HL-60/S4 treated with phorbol 12-myristate 13-acetate at 8.2 ng/mL for 4 days and 3 days (cell line): ENCODE results near the gene NKTR.
"Not testable (repeated sequence)": the region's sequence is repeated elsewhere in the genome, so short reads cannot be mapped to it uniquely, and the experiment has no call there.

ENCODE experiments used
- in situ Hi-C: fragments of 300-500 bp; cut with MboI; formaldehyde crosslinking; loops from 2 replicates; pipeline ENCODE4 v1.15.0; 2022; ENCODE audit warnings: low sequenced_read_pairs

Gene NKTR

DNA sequence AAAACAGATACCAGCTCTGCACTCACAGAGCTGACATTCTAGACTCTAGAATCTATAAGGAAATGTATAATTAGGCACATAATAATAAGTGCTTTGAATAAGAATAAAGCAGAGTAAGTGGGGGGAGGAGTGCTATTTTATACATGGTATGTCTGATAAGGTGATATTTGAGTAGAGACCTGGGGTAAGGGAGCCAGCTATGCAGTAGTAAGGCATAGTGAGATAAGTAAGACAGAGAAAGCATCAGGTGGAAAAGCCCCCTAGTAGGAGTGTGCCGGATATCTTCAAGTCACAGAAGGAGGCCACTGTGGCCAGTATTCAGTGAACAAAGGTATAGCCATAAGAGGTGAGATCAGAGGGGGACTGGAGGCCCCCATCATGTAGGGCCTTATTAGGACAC lies 6.9 kb upstream of the NKTR start:
- in situ Hi-C loops: no loop called here

DNA sequence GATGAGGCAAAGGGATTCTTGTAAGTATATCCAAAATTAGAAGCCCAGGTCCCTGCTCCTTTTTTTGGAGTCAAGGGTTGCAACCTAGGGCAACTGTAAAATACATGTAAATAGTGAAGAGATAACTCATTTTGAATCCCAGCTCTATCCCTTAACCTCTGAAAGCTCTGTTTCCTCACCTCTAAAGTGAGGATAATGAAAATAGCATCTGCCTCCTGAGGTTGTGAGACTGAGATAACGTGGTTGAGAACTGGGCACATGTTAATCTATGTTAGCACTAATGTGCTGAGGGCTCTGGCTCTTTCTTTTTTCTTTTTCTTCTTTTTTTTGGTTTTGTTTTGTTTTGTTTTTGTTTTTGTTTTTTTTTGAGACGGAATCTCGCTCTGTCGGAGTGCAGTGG lies 4.8 kb upstream of the NKTR start:
- in situ Hi-C loops: no loop called here

DNA sequence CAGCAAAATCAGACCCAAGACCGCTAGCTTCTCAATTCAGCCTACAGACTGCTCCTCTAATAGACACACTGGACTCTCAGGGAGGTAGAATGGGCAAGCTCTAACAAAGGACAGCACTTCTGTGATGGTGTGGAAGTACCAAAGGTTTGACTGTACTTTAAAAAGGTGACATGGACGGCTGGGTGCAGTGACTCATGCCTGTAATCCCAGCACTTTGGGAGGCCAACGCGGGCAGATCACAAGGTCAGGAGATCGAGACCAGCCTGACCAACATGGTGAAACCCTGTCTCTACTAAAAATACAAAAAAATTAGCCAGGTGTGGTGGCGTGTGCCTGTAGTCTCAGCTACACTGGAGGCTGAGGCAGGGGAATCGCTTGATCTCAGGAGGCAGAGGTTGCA lies 3.4 kb upstream of the NKTR start:
- in situ Hi-C loops: not testable (repeated sequence)

DNA sequence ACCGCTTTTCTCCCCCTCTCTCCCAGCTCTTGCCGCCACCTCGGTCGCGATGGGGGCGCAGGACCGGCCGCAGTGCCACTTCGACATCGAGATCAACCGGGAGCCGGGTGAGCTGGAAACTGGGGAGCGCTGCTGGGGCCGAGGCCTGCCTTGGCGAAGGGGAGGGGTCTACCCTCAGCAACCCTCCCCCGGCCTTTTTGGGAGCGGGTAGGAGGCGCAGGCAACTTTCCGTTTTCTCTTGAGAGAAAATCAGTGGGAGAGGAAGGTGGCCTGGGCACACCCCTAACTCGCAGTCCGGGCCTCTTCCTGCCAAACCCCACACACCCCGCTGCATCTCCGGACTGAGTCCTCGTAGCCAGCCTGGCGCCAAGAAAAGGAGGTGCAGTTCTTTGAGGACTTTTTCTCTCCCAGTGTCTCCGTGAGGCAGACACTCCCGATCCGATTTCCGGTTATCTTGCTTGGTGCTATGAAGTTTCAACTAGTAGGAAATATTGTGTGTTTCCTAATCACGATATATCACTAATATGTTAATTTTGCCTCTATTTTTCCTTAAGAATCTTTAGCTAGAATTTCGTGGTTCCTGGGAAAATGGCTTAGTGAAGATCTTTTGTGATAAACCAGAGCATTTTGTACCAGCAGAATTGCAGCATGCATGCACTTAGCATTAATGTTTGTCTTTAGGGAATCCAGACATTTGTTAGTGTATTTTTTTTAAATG lies 631 bp downstream of the NKTR start:
- in situ Hi-C loops: no loop called here

DNA sequence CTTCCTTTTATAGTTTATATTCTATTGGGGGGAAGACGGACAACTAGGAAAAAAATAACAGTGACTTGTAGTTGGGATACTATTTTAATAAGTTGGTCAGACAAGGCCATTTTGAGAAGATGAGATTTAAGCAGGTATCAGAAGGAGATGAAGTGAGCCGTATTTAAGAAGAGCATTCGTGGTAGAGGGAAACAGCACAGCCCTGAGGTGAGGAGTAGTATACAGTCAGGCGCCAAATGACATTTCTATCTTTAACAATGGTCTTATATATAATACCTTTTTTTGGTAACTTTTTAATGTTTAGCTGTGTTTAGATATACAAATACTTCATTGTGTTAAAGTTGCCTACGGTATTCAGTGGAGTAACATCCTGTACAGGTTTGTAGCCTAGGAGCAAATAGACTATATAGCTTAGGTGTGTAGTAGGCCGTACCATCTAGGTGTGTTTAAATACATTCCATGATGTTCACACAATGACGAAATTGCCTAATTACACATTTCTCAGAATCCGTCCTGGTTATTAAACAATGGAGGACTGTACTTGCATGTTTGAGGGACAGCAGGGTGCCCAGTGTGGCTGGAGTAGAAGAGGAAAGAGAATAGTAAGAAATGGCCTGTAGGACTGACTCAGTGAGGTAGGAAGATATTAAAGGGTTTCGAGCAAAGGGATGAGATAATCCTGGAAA lies 1.6 kb downstream of the NKTR start:
- in situ Hi-C loops: no loop called here

DNA sequence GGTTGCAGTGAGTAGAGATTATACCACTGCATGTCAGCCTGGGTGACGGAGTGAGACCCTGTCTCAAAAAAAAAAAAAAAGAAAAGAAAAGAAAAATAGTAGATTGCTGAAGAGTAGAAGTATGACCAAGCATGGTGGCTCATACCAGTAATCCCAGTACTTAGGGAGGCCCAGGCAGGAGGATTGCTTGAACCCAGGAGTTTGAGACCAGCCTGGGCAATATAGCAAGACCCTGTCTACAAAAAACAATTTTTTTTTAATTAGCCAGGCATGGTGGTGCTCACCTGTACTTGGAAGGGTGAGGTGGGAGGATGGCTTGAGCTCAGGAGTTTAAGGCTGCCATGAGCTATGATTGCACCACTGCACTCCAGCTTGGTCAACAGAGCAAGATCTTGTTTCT lies 2.5 kb downstream of the NKTR start:
- in situ Hi-C loops: no loop called here

DNA sequence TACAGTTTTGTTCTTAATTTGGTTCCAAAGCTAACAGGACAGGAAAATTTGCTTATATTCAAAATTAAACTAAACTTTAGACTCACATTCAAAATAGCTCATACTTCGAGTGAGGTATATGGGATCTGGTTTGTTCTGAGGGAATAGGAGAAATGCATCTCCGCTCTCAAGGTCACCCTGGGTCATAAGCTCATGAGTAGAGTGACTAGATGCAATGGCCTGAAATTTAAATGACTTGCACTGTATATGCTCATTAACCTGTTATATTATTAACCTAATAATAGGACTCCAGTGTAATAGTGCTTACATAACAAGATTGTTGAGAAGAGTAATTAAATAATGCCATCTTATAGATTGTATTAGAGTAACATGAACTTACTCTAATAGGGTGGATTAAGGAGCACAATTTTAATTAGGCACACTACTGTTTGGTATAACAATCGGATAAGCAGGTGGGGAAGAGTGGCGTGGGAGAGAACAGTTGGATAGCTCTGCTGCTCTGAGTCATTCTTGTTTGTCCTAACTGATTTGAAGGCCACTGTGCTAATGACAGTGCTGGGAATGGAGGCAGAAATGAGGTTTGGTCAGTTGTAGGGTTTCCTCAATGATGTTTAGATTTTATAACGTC lies 5.2 kb downstream of the NKTR start:
- in situ Hi-C loops: no loop called here

DNA sequence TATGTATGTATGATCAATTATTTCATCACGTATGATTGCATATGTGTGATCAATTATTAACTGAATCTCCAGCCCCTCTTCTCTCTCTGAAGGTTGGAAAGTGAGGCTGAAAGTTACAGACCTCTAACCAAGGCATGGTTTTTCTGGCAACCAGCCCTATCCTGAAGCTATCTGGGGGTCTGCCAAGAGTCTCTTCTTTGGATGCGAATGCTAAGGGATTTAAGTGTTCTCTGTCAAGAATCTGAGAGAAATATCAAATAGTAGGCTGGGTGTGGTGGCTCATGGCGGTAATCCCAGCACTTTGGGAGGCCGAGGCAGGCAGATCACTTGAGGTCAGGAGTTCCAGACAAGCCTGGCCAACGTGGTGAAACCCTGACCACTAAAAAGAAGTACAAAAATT lies 8.1 kb downstream of the NKTR start:
- in situ Hi-C loops: no loop called here

DNA sequence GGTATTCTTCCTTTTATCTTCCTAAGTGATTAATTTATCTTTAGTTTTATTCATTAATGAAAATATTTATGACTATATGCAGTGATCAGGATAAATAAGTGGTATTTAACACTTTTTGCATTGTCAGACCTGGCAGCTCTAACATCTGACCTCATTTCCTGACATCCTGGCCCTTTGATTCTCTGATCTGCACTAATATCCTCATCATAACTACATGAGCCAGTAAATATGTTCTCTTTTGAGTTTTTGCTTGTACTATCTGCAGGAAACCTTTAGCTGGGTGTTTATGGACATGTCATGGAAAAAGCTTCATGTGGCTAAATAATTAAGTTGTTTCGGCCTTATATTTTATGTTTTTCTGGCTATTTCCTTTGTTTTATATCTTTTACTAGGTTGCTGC lies 10.5 kb downstream of the NKTR start:
- in situ Hi-C loops: no loop called here

DNA sequence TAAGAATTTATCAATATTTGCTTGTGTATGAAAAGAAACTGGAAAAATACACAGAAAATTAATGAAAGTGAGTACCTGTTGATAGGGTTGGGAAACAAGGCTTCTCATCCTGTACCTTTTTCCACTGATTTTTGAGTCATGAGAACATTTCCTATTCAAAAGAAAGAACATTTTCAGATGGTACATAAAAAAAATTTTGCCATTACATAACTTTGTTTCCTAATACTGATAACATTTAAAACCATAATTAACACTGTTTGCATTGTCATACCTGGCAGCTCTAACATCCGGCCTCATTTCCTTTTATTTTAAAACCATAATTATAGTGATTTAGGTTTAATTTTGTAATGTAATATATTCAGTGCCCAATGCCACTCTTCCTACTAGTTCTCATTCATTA lies 11.7 kb downstream of the NKTR start:
- in situ Hi-C loops: no loop called here

DNA sequence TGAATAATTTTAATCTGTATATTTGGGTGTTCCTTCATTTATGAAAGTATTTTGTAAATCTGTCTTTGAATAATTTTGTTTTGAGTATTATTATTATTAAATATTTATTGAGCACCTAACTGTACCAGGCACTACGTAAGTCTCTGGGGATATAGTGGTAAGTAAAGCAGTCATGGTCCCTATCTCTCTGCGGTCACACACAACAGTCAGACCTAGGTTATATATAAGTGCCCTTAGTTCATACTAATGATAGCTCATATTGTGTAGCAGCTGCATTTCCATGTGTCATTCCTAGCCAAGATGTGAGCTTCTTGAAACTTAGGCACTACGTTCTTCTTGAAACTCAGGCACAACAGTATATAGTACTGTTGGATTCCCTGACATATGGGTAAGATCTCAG lies 12.4 kb downstream of the NKTR start:
- in situ Hi-C loops: no loop called here

DNA sequence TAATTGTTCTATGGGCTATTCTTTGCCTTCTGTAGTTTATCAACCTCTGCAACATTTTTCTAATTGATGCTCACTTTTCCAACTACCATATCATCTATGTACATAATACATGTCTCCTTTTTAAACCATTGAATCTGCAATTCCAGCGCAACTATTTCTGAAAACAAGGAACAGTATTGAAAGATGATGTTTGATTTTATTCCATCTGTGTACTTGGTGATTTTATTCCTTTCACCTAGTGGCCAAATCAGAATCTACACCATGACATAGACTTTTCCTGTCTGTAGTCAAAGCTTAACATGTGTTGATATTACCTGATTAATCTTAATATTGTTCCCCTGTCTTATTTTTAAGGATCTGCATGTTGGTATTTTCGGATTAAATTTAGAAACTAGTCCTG lies 13.0 kb downstream of the NKTR start:
- in situ Hi-C loops: no loop called here

DNA sequence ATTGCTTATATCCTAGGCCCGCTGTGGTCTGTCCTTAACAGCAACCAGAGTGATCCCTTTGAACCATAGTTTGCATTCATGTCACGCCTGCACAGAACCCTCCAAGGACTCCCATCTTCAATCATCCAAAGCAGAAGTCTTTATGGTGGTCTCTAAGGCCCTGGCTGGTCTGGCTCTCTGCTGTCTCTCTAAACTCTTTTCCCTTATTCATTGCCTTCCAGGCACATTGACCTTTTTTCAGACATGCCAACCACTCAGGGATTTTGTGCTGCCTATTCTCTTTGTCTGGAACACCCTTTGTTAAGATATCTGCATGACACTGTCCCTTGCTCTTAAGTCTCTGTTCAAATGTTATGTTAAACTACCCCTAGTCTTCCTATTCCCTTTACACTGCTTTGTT lies 31.1 kb downstream of the NKTR start:
- in situ Hi-C loops: no loop called here

DNA sequence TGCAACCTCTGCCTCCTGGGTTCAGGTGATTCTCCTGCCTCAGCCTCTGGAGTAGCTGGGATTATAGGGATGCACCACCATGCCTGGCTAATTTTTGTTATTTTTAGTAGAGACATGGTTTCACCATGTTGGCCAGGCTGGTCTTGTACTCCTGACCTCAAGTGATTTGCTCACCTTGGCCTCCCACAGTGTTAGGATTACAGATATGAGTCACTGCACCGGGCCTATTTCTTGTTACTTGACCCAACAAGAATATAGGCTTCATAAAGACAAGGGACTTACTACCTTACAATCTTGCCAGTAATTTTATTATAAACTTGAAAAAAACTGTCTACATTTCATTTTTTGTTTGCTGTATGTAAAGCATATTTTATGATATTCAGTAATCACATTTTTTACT lies 31.7 kb downstream of the NKTR start:
- in situ Hi-C loops: no loop called here

DNA sequence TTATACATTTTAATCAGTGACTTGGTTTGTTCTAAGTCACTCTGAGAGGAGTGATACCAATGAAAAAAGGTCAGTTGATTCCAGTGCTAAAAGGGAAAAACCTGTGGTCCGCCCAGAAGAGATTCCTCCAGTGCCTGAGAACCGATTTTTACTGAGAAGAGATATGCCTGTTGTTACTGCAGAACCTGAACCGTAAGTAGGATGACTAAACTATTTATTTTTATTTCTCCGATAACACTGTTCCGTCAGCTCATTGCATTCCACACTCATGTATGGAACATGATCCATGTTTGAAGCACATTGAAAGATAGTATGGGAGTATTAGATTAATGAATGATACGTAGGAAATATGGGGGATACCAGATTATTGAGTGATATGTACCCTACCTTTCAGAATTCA lies 33.1 kb downstream of the NKTR start:
- in situ Hi-C loops: no loop called here

DNA sequence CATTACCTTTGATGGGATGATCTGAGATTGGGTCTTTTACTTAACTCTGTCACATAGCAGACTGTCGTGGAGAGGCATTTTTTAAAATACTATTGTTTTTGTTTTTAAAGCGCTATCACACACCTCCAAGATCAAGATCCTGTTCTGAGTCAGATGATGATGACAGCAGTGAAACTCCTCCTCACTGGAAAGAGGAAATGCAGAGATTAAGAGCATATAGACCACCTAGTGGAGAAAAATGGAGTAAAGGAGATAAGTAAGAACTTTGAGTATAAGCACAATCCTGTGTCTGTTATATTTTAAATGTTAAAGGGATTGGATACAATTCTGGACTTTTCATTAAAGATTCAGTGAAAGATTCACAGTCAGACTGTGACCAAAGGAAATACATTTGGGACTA lies 34.6 kb downstream of the NKTR start:
- in situ Hi-C loops: no loop called here

DNA sequence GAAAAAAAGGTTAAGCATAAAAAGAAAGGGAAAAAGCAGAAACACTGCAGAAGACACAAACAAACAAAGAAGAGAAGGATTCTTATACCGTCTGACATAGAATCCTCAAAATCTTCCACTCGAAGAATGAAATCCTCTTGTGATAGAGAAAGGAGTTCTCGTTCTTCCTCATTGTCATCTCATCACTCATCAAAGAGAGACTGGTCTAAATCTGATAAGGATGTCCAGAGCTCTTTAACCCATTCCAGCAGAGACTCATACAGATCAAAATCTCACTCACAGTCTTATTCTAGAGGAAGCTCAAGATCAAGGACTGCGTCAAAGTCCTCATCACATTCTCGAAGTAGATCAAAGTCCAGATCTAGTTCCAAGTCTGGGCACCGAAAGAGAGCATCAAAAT lies 36.5 kb downstream of the NKTR start:
- in situ Hi-C loops: no loop called here

DNA sequence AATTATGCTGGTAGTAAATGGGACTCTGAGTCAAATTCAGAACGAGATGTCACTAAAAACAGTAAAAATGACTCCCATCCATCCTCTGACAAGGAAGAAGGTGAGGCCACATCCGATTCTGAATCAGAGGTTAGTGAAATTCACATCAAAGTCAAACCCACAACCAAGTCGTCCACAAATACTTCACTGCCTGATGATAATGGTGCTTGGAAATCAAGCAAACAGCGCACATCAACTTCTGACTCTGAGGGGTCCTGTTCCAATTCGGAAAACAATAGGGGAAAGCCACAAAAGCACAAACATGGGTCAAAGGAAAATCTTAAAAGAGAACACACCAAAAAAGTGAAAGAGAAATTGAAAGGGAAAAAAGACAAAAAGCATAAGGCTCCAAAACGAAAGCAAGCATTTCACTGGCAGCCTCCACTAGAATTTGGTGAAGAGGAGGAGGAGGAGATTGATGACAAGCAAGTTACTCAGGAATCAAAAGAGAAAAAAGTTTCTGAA lies 37.9 kb downstream of the NKTR start:
- in situ Hi-C loops: no loop called here

DNA sequence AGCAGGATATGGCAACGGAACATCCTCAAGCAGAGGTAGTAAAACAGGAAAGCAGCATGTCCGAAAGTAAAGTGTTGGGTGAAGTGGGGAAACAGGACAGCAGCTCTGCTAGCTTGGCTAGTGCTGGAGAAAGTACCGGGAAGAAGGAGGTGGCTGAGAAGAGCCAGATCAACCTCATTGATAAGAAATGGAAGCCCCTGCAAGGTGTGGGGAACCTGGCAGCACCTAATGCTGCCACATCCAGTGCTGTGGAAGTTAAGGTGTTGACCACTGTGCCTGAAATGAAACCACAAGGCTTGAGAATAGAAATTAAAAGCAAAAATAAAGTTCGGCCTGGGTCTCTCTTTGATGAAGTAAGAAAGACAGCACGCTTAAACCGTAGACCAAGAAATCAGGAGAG lies 38.7 kb downstream of the NKTR start:
- in situ Hi-C loops: no loop called here

DNA sequence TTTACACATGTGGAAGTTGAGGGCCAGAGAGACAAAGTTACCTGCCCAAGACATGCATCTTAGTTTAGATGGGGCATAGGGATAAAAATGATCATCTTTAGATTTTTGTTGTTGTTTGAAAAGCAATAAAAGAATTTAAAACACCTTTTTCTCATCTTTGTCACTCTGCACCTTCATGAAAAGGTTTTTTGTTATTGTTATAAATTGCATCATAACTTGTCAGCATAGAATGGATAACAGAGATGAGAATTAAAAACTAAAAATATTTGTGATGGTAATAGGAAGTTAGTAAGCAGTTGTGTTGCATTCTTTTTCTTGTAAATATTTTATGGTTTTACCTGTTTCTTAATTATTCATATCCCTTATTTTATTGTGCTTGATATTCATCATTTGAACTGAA lies 39.6 kb downstream of the NKTR start:
- in situ Hi-C loops: no loop called here

DNA sequence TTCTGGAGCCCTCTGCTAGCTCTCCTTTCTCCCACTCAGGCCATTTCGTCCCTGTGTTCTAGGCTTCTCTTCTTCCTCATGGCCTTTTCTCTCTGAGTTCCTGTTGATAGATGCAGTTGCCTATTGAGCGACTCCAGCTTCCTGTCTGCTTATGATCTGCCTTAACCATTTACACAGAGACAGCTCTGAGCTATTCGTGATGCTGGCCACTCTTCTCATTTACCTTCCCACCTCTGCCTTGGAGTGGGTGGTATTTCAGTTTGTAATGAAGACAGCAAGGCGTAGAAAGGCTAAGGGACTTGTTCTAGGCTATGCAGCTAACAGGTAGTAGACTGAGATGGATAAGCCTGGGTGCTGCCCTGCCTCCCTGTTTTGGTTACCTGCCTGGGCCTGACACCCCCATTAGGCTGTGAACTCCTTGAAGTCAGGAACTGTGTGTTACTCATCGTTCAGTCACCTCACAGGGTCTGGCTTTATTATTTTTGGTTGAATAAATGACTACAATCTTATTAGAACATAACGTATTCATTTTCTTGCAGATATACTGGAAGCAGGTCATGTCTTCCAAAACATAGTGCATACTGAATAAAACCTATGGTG lies 40.4 kb downstream of the NKTR start:
- in situ Hi-C loops: no loop called here
